SK-N-SH treated with all-trans-retinoic acid at 6 μM for 48 hours (cell line): ENCODE results near the gene PTPRN2.

Experiments
- ARNTL ChIP-seq: fragments of 450-650 bp; formaldehyde crosslinking; IDR thresholded peaks from 2 replicates; pipeline ENCODE4 v1.5.0; 2020; ENCODE audit warnings: low read depth, mild to moderate bottlenecking, moderate library complexity, borderline replicate concordance
- OSR1 ChIP-seq: fragments of 250-450 bp; sonication (Bioruptor Pico); IDR thresholded peaks from 2 replicates; pipeline ENCODE4 v1.8.0; 2022; ENCODE audit warnings: moderate library complexity, mild to moderate bottlenecking, inconsistent platforms
- POU6F1 ChIP-seq: fragments of 250-450 bp; sonication (Bioruptor Pico); IDR thresholded peaks from 2 replicates; pipeline ENCODE4 v1.8.0; 2021; ENCODE audit warnings: low read depth, mild to moderate bottlenecking, moderate library complexity, borderline replicate concordance
- RARB ChIP-seq: fragments of 250-450 bp; sonication (Bioruptor Pico); IDR thresholded peaks from 2 replicates; pipeline ENCODE4 v1.8.0; 2021; ENCODE audit warnings: mild to moderate bottlenecking, moderate library complexity
- SNAI2 ChIP-seq: fragments of 250-450 bp; sonication (Bioruptor Pico); IDR thresholded peaks from 2 replicates; pipeline ENCODE4 v1.5.0; 2020; ENCODE audit warnings: mild to moderate bottlenecking, moderate library complexity
- TCF4 ChIP-seq: fragments of 250-450 bp; sonication (Bioruptor Pico); IDR thresholded peaks from 2 replicates; pipeline ENCODE4 v1.8.0; 2021; ENCODE audit warnings: mild to moderate bottlenecking, moderate library complexity, borderline replicate concordance
- TOX ChIP-seq: fragments of 250-450 bp; sonication (Bioruptor Pico); IDR thresholded peaks from 2 replicates; pipeline ENCODE4 v1.8.0; 2021; ENCODE audit warnings: mild to moderate bottlenecking, moderate library complexity, borderline replicate concordance
- ZFP30 ChIP-seq: fragments of 450-650 bp; formaldehyde crosslinking; IDR thresholded peaks from 2 replicates; pipeline ENCODE4 v1.5.0; 2022; ENCODE audit warnings: mild to moderate bottlenecking, moderate library complexity
- ZNF565 ChIP-seq: fragments of 450-650 bp; formaldehyde crosslinking; conservative IDR thresholded peaks from 2 replicates; pipeline ENCODE4 v1.5.0; 2020; ENCODE audit warnings: low read depth, mild to moderate bottlenecking, moderate library complexity
- ZNF8 ChIP-seq: fragments of 450-650 bp; formaldehyde crosslinking; IDR thresholded peaks from 2 replicates; pipeline ENCODE4 v1.5.0; 2020; ENCODE audit warnings: mild to moderate bottlenecking, moderate library complexity
- TF ChIP-seq, protein P1 (sequence below): fragments of 250-450 bp; sonication (Bioruptor Pico); IDR thresholded peaks from 2 replicates; pipeline ENCODE4 v1.5.1; 2020; ENCODE audit warnings: low read depth, mild to moderate bottlenecking, moderate library complexity
- TF ChIP-seq, protein P2 (sequence below): fragments of 250-450 bp; sonication (Bioruptor Pico); IDR thresholded peaks from 2 replicates; pipeline ENCODE4 v1.8.0; 2020; ENCODE audit warnings: mild to moderate bottlenecking, moderate library complexity, borderline replicate concordance

- TF ChIP-seq, protein P1, sequence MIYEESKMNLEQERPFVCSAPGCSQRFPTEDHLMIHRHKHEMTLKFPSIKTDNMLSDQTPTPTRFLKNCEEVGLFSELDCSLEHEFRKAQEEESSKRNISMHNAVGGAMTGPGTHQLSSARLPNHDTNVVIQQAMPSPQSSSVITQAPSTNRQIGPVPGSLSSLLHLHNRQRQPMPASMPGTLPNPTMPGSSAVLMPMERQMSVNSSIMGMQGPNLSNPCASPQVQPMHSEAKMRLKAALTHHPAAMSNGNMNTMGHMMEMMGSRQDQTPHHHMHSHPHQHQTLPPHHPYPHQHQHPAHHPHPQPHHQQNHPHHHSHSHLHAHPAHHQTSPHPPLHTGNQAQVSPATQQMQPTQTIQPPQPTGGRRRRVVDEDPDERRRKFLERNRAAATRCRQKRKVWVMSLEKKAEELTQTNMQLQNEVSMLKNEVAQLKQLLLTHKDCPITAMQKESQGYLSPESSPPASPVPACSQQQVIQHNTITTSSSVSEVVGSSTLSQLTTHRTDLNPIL (CRISPR knock-in tag): no peak
- TF ChIP-seq ZNF8 (no peak), OSR1 (CRISPR knock-in tag) (no peak), ZNF565 (CRISPR knock-in tag) (no peak), SNAI2 (CRISPR knock-in tag) (no peak), ARNTL (CRISPR knock-in tag) (no peak), RARB (no peak), ZFP30 (no peak), TCF4 (CRISPR knock-in tag) (no peak), POU6F1 (CRISPR knock-in tag) (no peak), TOX (CRISPR knock-in tag) (no peak)
- TF ChIP-seq, protein P2, sequence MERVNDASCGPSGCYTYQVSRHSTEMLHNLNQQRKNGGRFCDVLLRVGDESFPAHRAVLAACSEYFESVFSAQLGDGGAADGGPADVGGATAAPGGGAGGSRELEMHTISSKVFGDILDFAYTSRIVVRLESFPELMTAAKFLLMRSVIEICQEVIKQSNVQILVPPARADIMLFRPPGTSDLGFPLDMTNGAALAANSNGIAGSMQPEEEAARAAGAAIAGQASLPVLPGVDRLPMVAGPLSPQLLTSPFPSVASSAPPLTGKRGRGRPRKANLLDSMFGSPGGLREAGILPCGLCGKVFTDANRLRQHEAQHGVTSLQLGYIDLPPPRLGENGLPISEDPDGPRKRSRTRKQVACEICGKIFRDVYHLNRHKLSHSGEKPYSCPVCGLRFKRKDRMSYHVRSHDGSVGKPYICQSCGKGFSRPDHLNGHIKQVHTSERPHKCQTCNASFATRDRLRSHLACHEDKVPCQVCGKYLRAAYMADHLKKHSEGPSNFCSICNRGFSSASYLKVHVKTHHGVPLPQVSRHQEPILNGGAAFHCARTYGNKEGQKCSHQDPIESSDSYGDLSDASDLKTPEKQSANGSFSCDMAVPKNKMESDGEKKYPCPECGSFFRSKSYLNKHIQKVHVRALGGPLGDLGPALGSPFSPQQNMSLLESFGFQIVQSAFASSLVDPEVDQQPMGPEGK (CRISPR knock-in tag): no peak
Measured at GRCh38 chr7:157500171-157500960, 1087.3 kb downstream of the PTPRN2 start.
